SU-DHL-6 (cell line): ENCODE measurements around the gene ZRSR2.

Source experiments
- EZH2phosphoT487 ChIP-seq: fragments of 200-600 bp; sonication (generic), shearing (Covaris generic); conservative IDR thresholded peaks from 2 replicates; pipeline ENCODE4 v1.6.1; 2018; ENCODE audit warnings: mild to moderate bottlenecking, antibody characterized with exemption, low read length, moderate library complexity, mixed read lengths
- TF ChIP-seq, protein P1 (sequence below): fragments of 200-600 bp; sonication (generic); IDR thresholded peaks from one replicate; pipeline ENCODE4 v1.5.1; 2017; ENCODE audit warnings: antibody characterized with exemption, mild to moderate bottlenecking, low read length, moderate library complexity; ENCODE audit not compliant: insufficient read depth, poor library complexity, severe bottlenecking

GRCh38 chrX:15866147-15866546 is 75.9 kb downstream of the ZRSR2 start:
- TF ChIP-seq, protein P1, sequence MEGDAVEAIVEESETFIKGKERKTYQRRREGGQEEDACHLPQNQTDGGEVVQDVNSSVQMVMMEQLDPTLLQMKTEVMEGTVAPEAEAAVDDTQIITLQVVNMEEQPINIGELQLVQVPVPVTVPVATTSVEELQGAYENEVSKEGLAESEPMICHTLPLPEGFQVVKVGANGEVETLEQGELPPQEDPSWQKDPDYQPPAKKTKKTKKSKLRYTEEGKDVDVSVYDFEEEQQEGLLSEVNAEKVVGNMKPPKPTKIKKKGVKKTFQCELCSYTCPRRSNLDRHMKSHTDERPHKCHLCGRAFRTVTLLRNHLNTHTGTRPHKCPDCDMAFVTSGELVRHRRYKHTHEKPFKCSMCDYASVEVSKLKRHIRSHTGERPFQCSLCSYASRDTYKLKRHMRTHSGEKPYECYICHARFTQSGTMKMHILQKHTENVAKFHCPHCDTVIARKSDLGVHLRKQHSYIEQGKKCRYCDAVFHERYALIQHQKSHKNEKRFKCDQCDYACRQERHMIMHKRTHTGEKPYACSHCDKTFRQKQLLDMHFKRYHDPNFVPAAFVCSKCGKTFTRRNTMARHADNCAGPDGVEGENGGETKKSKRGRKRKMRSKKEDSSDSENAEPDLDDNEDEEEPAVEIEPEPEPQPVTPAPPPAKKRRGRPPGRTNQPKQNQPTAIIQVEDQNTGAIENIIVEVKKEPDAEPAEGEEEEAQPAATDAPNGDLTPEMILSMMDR: no peak
- TF ChIP-seq EZH2phosphoT487: no peak
